22Rv1 (cell line): ENCODE results near the gene AGMO.

Experiments used
- CTCF ChIP-seq: fragments of 450-650 bp; IDR thresholded peaks from 2 replicates; pipeline ENCODE4 v1.5.1; 2017; ENCODE audit warnings: mild to moderate bottlenecking
- ZFX ChIP-seq: fragments of 450-650 bp; IDR thresholded peaks from 2 replicates; pipeline ENCODE4 v1.6.1; 2017; ENCODE audit warnings: antibody characterized with exemption, borderline replicate concordance

GRCh38 chr7:15561835-15562234 lies at the start of gene AGMO:
- no peak for TF ChIP-seq CTCF
- TF ChIP-seq ZFX: no peak
